PFSK-1 (cell line): ENCODE measurements around the gene SCYGR4.

Source experiments
- POLR2AphosphoS5 ChIP-seq: IDR thresholded peaks from 2 replicates; pipeline ENCODE4 v1.6.1; 2012; ENCODE audit warnings: low read depth, mild to moderate bottlenecking, control low read depth, low read length, moderate library complexity
- TAF1 ChIP-seq: IDR thresholded peaks from 2 replicates; pipeline ENCODE4 v1.6.1; 2012; ENCODE audit warnings: low read length, control low read depth, borderline replicate concordance; ENCODE audit not compliant: insufficient read depth
- TF ChIP-seq, protein P1 (sequence below), 2 experiments: IDR thresholded peaks; 2 replicates each; pipeline versions ENCODE4 v1.6.1 to v1.8.0; 2011 to 2012; ENCODE audit warnings: low read depth in 2 of 2, low read length in 2 of 2, control low read depth in 1 of 2, inconsistent platforms in 1 of 2, mild to moderate bottlenecking in 1 of 2, moderate library complexity in 1 of 2; ENCODE audit not compliant: insufficient read depth in 1 of 2

DNA sequence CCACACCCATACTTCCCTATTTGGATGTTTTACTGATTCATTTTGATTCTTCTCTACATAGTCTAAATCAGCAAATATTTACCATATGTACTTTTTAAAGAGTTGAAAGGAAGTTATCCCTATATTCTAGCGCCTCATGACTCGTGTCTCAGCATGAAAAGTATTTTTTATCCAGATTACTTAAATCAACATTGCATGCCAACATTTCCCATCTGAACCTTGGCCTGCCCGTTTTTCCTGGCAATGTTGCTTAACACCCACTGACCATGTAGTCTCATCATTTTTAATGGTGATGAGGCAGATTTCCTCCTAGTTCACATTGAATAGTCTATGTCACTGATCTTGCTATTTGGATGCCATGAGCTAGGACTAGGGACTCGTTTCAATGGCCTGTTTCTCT lies 36.1 kb downstream of the SCYGR4 start:
- TF ChIP-seq TAF1 (no peak), POLR2AphosphoS5 (no peak)
- TF ChIP-seq, protein P1, sequence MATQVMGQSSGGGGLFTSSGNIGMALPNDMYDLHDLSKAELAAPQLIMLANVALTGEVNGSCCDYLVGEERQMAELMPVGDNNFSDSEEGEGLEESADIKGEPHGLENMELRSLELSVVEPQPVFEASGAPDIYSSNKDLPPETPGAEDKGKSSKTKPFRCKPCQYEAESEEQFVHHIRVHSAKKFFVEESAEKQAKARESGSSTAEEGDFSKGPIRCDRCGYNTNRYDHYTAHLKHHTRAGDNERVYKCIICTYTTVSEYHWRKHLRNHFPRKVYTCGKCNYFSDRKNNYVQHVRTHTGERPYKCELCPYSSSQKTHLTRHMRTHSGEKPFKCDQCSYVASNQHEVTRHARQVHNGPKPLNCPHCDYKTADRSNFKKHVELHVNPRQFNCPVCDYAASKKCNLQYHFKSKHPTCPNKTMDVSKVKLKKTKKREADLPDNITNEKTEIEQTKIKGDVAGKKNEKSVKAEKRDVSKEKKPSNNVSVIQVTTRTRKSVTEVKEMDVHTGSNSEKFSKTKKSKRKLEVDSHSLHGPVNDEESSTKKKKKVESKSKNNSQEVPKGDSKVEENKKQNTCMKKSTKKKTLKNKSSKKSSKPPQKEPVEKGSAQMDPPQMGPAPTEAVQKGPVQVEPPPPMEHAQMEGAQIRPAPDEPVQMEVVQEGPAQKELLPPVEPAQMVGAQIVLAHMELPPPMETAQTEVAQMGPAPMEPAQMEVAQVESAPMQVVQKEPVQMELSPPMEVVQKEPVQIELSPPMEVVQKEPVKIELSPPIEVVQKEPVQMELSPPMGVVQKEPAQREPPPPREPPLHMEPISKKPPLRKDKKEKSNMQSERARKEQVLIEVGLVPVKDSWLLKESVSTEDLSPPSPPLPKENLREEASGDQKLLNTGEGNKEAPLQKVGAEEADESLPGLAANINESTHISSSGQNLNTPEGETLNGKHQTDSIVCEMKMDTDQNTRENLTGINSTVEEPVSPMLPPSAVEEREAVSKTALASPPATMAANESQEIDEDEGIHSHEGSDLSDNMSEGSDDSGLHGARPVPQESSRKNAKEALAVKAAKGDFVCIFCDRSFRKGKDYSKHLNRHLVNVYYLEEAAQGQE (IDR thresholded peaks at IDR 0.05; ENCODE audit: insufficient read depth in 1 of 2, low read depth in 2 of 2, low read length in 2 of 2): no peak
